Epithelial cell of esophagus (primary cell): ENCODE measurements around the gene SLC25A48.

Experiments used
- DNase-seq: peaks from one replicate; pipeline ENCODE4 v3.0.0; 2010; ENCODE audit warnings: low read depth
- H3K4me3 ChIP-seq: 2 replicates; pipeline ENCODE4 v1.5.1; 2011; ENCODE audit warnings: mild to moderate bottlenecking, low read length, control low read depth
- TF ChIP-seq, protein P1 (sequence below): IDR thresholded peaks from 2 replicates; pipeline ENCODE4 v1.5.1; 2011; ENCODE audit warnings: low read depth, mild to moderate bottlenecking, low read length, control low read depth, inconsistent platforms; ENCODE audit not compliant: insufficient read depth; ENCODE audit errors: missing control alignments

The SLC25A48 gene

DNA sequence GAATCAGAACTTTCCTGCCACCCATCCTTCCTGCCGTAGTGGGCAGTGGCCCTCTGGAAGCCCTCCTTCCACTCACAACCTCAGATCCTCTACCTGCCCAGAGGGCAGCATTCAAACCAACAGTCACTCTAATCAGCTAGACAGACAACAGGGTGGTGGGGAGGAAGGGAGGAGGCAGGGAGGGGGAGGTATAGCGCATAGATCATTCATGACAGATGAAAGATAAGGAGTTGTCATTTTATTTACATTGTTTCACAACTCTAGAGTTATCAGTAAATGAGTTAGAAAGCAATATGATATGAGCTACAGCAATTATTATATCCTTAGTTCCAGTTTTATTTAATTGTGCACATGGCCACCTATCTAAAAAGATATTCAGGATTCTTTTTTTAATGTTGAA, 60.3 kb downstream of the SLC25A48 start:
- no peak for DNase-seq
- TF ChIP-seq, protein P1, sequence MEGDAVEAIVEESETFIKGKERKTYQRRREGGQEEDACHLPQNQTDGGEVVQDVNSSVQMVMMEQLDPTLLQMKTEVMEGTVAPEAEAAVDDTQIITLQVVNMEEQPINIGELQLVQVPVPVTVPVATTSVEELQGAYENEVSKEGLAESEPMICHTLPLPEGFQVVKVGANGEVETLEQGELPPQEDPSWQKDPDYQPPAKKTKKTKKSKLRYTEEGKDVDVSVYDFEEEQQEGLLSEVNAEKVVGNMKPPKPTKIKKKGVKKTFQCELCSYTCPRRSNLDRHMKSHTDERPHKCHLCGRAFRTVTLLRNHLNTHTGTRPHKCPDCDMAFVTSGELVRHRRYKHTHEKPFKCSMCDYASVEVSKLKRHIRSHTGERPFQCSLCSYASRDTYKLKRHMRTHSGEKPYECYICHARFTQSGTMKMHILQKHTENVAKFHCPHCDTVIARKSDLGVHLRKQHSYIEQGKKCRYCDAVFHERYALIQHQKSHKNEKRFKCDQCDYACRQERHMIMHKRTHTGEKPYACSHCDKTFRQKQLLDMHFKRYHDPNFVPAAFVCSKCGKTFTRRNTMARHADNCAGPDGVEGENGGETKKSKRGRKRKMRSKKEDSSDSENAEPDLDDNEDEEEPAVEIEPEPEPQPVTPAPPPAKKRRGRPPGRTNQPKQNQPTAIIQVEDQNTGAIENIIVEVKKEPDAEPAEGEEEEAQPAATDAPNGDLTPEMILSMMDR, result no peak
- H3K4me3 ChIP-seq, result no peak overlapping the region

DNA sequence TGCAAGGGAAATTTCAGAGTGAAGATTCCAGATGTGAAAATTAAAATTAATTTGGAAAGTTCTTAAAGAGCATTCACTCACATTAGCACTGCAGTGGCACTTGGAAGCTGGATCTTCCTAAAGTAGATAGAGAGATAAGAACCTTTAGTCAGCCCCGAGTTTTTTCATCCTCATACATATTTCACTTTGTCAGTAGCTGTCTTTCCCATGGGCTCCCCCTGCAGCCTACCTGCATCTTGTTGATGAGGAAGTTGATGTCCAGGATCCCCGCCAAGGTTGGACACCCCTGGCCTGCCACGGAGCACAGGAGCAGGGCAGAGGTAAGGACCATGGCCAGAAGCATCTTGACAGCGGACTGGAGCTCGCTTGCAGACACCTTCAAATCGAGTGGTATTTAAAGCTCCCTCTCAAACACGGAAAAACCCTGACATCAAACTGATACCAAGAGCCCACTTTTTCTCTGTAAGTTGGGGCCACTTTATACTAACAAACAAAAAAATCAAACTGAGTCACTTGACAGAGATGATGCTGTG, 61.1 kb downstream of the SLC25A48 start, which contains the start of gene IL9:
IL9 (minus strand) TSS at position 368 of the 533 bp plus-strand sequence; CDS start at position 343, 25 bp downstream.
- TF ChIP-seq, protein P1, result no peak
- no peak within 1 kb of the TSS for H3K4me3 ChIP-seq
- no peak for DNase-seq

DNA sequence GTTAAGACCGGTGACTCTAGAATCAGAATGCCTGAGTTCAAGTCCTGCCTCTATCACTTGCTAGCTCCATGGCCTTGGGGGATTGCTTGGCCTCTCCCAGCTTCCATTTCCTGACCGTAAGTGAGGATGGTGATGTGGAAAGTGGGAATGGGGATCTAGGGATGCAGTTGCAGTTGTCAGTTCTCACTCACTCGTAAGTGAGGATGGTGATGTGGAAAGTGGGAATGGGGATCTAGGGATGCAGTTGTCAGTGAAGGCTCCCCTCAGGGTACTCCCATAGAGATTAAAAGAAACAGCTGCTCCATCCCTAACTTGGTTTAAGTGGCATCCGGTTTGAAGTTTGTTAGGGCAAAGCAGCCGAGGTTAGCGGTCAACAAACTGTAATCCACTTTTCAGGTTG, 64.2 kb downstream of the SLC25A48 start:
- no peak overlapping the region for H3K4me3 ChIP-seq
- no peak for DNase-seq
- TF ChIP-seq, protein P1, result no peak

DNA sequence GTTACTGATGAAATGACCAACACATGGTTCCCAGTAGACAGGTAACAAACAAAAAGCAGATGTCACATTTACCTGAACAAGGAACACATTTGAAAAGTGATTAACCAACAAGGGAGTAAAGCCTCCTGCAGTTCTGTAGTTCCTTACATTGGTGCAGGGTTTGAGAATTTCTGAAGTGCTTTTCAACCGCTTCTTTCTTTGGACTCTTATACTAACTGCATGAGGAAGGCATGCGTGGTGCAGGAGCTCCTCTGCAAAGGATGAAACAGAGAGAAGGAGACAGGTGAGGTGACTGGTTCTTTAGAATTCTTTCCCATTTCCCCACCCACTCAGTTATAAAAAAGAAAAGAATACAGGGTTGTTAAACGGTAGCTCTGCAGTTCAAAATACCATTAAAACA, 65.8 kb downstream of the SLC25A48 start:
- TF ChIP-seq, protein P1, result no peak
- no peak overlapping the region for H3K4me3 ChIP-seq
- no peak for DNase-seq

DNA sequence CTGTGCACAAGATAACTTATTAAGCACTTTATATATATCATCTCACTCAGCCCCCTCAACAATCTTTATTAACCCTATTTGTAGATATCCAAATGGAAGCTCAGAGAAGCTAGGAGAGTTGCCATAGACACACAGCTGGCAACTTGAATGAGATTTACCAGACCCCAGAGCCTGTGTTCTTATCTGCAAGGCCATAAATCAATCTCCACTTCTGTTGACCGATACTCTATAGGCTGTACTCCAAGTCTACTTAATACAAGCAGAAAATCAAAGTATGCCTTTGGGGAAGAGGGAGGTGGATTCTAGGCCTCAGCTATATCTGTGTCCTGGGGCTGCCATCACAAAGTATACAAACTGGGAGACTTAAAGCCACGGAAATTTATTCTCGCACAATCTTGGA, 67.2 kb downstream of the SLC25A48 start:
- no peak overlapping the region for H3K4me3 ChIP-seq
- no peak for DNase-seq
- TF ChIP-seq, protein P1, result no peak

DNA sequence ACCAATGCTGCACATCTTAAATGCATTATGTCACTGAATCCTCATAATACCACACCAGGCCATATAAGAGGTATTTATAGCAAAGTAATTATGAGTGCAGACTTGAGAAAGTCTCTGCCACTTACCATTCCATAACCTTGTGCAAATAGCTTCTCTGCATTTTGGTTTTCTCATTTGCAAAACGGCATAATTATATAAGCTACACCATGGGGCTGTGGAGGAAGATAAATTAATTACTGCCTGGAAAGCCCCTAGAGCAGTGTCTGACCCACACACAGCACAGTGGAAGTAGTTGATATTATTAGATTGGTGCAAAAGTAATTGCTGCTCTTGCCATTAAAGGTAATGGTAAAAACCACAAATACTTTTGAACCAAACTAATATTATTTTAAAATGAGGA, 70.7 kb downstream of the SLC25A48 start:
- no peak overlapping the region for H3K4me3 ChIP-seq
- DNase-seq, result no peak
- TF ChIP-seq, protein P1, result no peak

DNA sequence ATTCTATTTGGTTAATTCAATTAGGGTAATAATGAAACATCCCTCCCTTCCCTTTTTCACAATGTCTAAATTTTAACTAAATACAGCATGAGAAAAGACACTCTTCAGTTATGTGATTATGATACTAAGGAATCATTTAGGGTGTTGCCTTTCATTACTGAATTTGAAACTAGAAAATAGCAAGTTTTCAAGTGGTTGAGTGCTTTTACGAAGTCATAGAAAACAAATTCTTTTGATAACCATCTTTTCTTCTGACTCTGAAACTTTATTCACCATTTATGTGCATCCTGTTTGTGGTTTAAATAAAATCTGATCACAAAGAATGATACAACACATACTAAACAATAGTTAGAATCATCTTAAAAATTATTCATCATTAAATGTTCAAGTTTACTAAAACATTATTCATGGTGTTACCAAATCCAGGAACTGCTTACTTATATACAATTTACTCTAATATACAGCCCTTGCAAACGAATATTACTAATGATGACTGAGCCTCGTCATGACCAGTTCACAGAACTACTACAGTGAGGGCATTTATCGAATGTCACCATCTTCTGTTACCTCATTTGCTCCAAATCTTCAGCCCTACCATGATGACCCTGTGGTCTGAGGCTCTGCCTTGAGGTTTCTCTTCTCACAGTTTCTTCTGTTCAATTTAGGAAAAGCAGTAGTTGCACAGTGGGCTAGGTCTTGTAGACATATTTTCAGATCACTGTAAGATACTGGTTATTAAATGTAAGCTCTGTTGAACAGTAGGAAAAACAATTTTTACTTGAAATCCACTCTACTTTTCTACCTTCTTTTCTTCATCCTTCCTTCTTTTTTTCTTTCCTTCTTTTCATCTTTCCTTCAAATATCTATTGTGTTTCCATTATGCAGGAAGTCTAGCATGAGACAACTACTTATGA, 79.5 kb downstream of the SLC25A48 start:
- DNase-seq, result no peak
- H3K4me3 ChIP-seq, result no peak overlapping the region

More for the DNA sequence above, 79.5 kb downstream of the SLC25A48 start:
- TF ChIP-seq, protein P1, result no peak
